KMS-11 (cell line): ENCODE results near the gene DISC1.

ENCODE experiments used
- H2AFZ ChIP-seq: fragments of 200-600 bp; sonication (generic); 2 replicates; pipeline ENCODE4 v1.6.1; 2016; ENCODE audit warnings: antibody characterized with exemption, mixed run types, low read depth
- H3K27ac ChIP-seq: fragments of 200-600 bp; sonication (generic); 2 replicates; pipeline ENCODE4 v1.6.1; 2016; ENCODE audit warnings: mild to moderate bottlenecking, mixed run types
- H3K27me3 ChIP-seq: fragments of 200-600 bp; sonication (generic); 2 replicates; pipeline ENCODE4 v1.6.1; 2017; ENCODE audit warnings: mild to moderate bottlenecking, low read depth, mixed run types, moderate library complexity; ENCODE audit not compliant: insufficient read depth
- H3K36me3 ChIP-seq: fragments of 200-600 bp; sonication (generic); 2 replicates; pipeline ENCODE4 v1.6.1; 2017; ENCODE audit warnings: mild to moderate bottlenecking, mixed run types; ENCODE audit not compliant: insufficient read depth
- H3K4me1 ChIP-seq: fragments of 200-600 bp; sonication (generic); 2 replicates; pipeline ENCODE4 v1.6.1; 2016; ENCODE audit warnings: mild to moderate bottlenecking, low read depth, mixed run types; ENCODE audit not compliant: poor library complexity, severe bottlenecking
- H3K4me2 ChIP-seq: fragments of 200-600 bp; sonication (generic); 2 replicates; pipeline ENCODE4 v1.7.0; 2016; ENCODE audit warnings: mild to moderate bottlenecking, mixed run types
- H3K4me3 ChIP-seq: fragments of 200-600 bp; sonication (generic); IDR thresholded peaks from 2 replicates; pipeline ENCODE4 v1.6.1; 2017; ENCODE audit warnings: low read depth, low read length, mixed read lengths; ENCODE audit not compliant: insufficient read depth
- H3K79me2 ChIP-seq: fragments of 200-600 bp; sonication (generic); 2 replicates; pipeline ENCODE4 v1.6.1; 2016; ENCODE audit warnings: low read depth, mixed run types; ENCODE audit not compliant: insufficient read depth
- H3K9ac ChIP-seq: fragments of 200-600 bp; sonication (generic); 2 replicates; pipeline ENCODE4 v1.6.1; 2016; ENCODE audit warnings: mild to moderate bottlenecking, mixed run types
- H4K20me1 ChIP-seq: fragments of 200-600 bp; sonication (generic); 2 replicates; pipeline ENCODE4 v1.6.1; 2016; ENCODE audit warnings: mild to moderate bottlenecking, mixed run types; ENCODE audit not compliant: insufficient read depth
- CTCF ChIP-seq: fragments of 200-600 bp; sonication (generic); conservative IDR thresholded peaks from 2 replicates; pipeline ENCODE4 v1.6.1; 2017; ENCODE audit warnings: low read depth, mild to moderate bottlenecking, antibody characterized with exemption, low read length, moderate library complexity, mixed read lengths

Gene DISC1

GRCh38 chr1:231699784-231700183 is 73.2 kb downstream of the DISC1 start:
- no peak for TF ChIP-seq CTCF
- Histone ChIP-seq H3K79me2 (no peaks in the 10 kb centered on the region), H2AFZ (no peak overlapping the region), H3K27ac (no peak overlapping the region), H3K4me1 (no peaks in the 10 kb centered on the region), H3K9ac (no peak overlapping the region), H3K4me2 (no peak overlapping the region), H3K27me3 (no peaks in the 10 kb centered on the region), H3K36me3 (no peaks in the 10 kb centered on the region), H4K20me1 (no peaks in the 10 kb centered on the region), H3K4me3 (no peak overlapping the region)

- H3K79me2 ChIP-seq = no peaks in the 10 kb centered on the region
- H3K36me3 ChIP-seq = no peaks in the 10 kb centered on the region
- H4K20me1 ChIP-seq = no peaks in the 10 kb centered on the region
- no peaks in the 10 kb centered on the region for H3K27me3 ChIP-seq
- no peak overlapping the region for H3K27ac ChIP-seq
- H3K9ac ChIP-seq = no peak overlapping the region
- no peak overlapping the region for H3K4me3 ChIP-seq
- no peak for TF ChIP-seq CTCF
- no peaks in the 10 kb centered on the region for H3K4me1 ChIP-seq
- no peak overlapping the region for H3K4me2 ChIP-seq
- no peak overlapping the region for H2AFZ ChIP-seq
These were observed 74.7 kb downstream of the DISC1 start for GRCh38 chr1:231701306-231701705.

GRCh38 chr1:231702331-231702730 is 75.7 kb downstream of the DISC1 start:
- H3K36me3 ChIP-seq = no peaks in the 10 kb centered on the region
- H3K79me2 ChIP-seq = no peaks in the 10 kb centered on the region
- H4K20me1 ChIP-seq = no peaks in the 10 kb centered on the region
- no peaks in the 10 kb centered on the region for H3K27me3 ChIP-seq
- H3K4me2 ChIP-seq = no peak overlapping the region
- H2AFZ ChIP-seq = no peak overlapping the region
- no peak overlapping the region for H3K4me3 ChIP-seq
- no peak overlapping the region for H3K27ac ChIP-seq
- TF ChIP-seq CTCF = no peak
- H3K4me1 ChIP-seq = no peaks in the 10 kb centered on the region
- H3K9ac ChIP-seq = no peak overlapping the region

- Histone ChIP-seq H3K79me2 (no peaks in the 10 kb centered on the region), H3K27ac (no peak overlapping the region), H3K9ac (no peak overlapping the region), H3K27me3 (no peaks in the 10 kb centered on the region), H3K4me3 (no peak overlapping the region), H3K4me1 (no peaks in the 10 kb centered on the region), H4K20me1 (no peaks in the 10 kb centered on the region), H3K4me2 (no peak overlapping the region), H3K36me3 (no peaks in the 10 kb centered on the region), H2AFZ (no peak overlapping the region)
- TF ChIP-seq CTCF = no peak
These were observed 76.2 kb downstream of the DISC1 start for GRCh38 chr1:231702804-231703203.
